RWPE2 (cell line): ENCODE results near the gene C3orf20.

Experiments used
- ATAC-seq: fragments of 200-7000 bp; cut with Tn5 transposase; 3 replicates; pipeline ENCODE4 v1.9.1; 2021; ENCODE audit warnings: low read depth
- DNase-seq: peaks from one replicate; pipeline ENCODE4 v3.0.0-alpha.2; 2020; ENCODE audit warnings: low spot score
- H3K27ac ChIP-seq: fragments of 450-650 bp; 2 replicates; pipeline ENCODE4 v1.5.1; 2017; ENCODE audit warnings: mild to moderate bottlenecking; ENCODE audit not compliant: poor library complexity, severe bottlenecking
- H3K27me3 ChIP-seq: fragments of 250-450 bp; sonication (Bioruptor Pico); 2 replicates; pipeline ENCODE4 v1.5.1; 2021; ENCODE audit warnings: mild to moderate bottlenecking, moderate library complexity; ENCODE audit not compliant: insufficient read depth, poor library complexity, severe bottlenecking
- H3K36me3 ChIP-seq: fragments of 250-450 bp; sonication (Bioruptor Pico); 2 replicates; pipeline ENCODE4 v1.5.1; 2020; ENCODE audit warnings: low read depth, mild to moderate bottlenecking, moderate library complexity
- H3K4me1 ChIP-seq: fragments of 250-450 bp; sonication (Bioruptor Pico); 2 replicates; pipeline ENCODE4 v1.5.1; 2021; ENCODE audit warnings: mild to moderate bottlenecking, moderate library complexity; ENCODE audit not compliant: insufficient read depth, poor library complexity, severe bottlenecking
- H3K4me3 ChIP-seq: fragments of 250-450 bp; sonication (Bioruptor Pico); 2 replicates; pipeline ENCODE4 v1.5.1; 2021; ENCODE audit warnings: mild to moderate bottlenecking, moderate library complexity; ENCODE audit not compliant: severe bottlenecking
- H3K9me3 ChIP-seq: fragments of 250-450 bp; sonication (Bioruptor Pico); 2 replicates; pipeline ENCODE4 v1.5.1; 2021; ENCODE audit warnings: mild to moderate bottlenecking, moderate library complexity; ENCODE audit not compliant: severe bottlenecking
- CTCF ChIP-seq: fragments of 450-650 bp; IDR thresholded peaks from one replicate; pipeline ENCODE4 v1.5.1; 2017; ENCODE audit warnings: mild to moderate bottlenecking, moderate library complexity; ENCODE audit not compliant: poor library complexity, severe bottlenecking

The C3orf20 gene

GRCh38 chr3:14633819-14634424 lies 41.0 kb upstream of the C3orf20 start:
- no peak overlapping the region for H3K4me3 ChIP-seq
- no peaks in the 10 kb centered on the region for H3K36me3 ChIP-seq
- no peaks in the 10 kb centered on the region for H3K27me3 ChIP-seq
- H3K27ac ChIP-seq: peak overlapping the region; percentile 56
- ATAC-seq: no peak
- TF ChIP-seq CTCF: peak; percentile 45
- DNase-seq: no peak
- H3K4me1 ChIP-seq: peaks cover 3% of the 10 kb centered on the region
- H3K9me3 ChIP-seq: no peaks in the 10 kb centered on the region

GRCh38 chr3:14634763-14635400 lies 40.1 kb upstream of the C3orf20 start:
- H3K4me1 ChIP-seq: peaks cover 3% of the 10 kb centered on the region
- no peaks in the 10 kb centered on the region for H3K27me3 ChIP-seq
- no peak for TF ChIP-seq CTCF
- H3K36me3 ChIP-seq: no peaks in the 10 kb centered on the region
- H3K27ac ChIP-seq: peak overlapping the region; percentile 56
- H3K9me3 ChIP-seq: no peaks in the 10 kb centered on the region
- peak; percentile 92 for ATAC-seq
- DNase-seq: no peak
- no peak overlapping the region for H3K4me3 ChIP-seq

GRCh38 chr3:14636496-14637087 lies 38.3 kb upstream of the C3orf20 start:
- no peaks in the 10 kb centered on the region for H3K27me3 ChIP-seq
- no peak for ATAC-seq
- no peak for DNase-seq
- H3K36me3 ChIP-seq: no peaks in the 10 kb centered on the region
- peaks cover 3% of the 10 kb centered on the region for H3K4me1 ChIP-seq
- H3K9me3 ChIP-seq: no peaks in the 10 kb centered on the region
- no peak for TF ChIP-seq CTCF
- no peak overlapping the region for H3K4me3 ChIP-seq
- no peak overlapping the region for H3K27ac ChIP-seq

GRCh38 chr3:14640157-14640562 lies 34.8 kb upstream of the C3orf20 start:
- DNase-seq: no peak
- ATAC-seq: peak; percentile 64; the same call in 2 of the 3 replicates
- Histone ChIP-seq H3K27me3 (no peaks in the 10 kb centered on the region), H3K4me1 (peaks cover 2% of the 10 kb centered on the region), H3K27ac (no peak overlapping the region), H3K4me3 (no peak overlapping the region), H3K9me3 (no peaks in the 10 kb centered on the region), H3K36me3 (no peaks in the 10 kb centered on the region)
- TF ChIP-seq CTCF: no peak

- ATAC-seq: no peak
- Histone ChIP-seq H3K27ac (no peak overlapping the region), H3K4me1 (no peaks in the 10 kb centered on the region), H3K4me3 (no peak overlapping the region), H3K9me3 (no peaks in the 10 kb centered on the region), H3K36me3 (no peaks in the 10 kb centered on the region), H3K27me3 (no peaks in the 10 kb centered on the region)
- TF ChIP-seq CTCF: no peak
- no peak for DNase-seq
Observed at GRCh38 chr3:14640734-14641133, 34.2 kb upstream of the C3orf20 start.
